Activated T-cell treated with anti-CD3 and anti-CD28 coated beads for 24 hours (primary cell): ENCODE results near the gene CDH8.
"Not testable (repeated sequence)": the region's sequence is repeated elsewhere in the genome, so short reads cannot be mapped to it uniquely, and the experiment has no call there.

Experiments
- DNase-seq: peaks from one replicate; pipeline ENCODE4 v3.0.0-alpha.2; 2020; ENCODE audit warnings: low read depth

The CDH8 gene

DNA sequence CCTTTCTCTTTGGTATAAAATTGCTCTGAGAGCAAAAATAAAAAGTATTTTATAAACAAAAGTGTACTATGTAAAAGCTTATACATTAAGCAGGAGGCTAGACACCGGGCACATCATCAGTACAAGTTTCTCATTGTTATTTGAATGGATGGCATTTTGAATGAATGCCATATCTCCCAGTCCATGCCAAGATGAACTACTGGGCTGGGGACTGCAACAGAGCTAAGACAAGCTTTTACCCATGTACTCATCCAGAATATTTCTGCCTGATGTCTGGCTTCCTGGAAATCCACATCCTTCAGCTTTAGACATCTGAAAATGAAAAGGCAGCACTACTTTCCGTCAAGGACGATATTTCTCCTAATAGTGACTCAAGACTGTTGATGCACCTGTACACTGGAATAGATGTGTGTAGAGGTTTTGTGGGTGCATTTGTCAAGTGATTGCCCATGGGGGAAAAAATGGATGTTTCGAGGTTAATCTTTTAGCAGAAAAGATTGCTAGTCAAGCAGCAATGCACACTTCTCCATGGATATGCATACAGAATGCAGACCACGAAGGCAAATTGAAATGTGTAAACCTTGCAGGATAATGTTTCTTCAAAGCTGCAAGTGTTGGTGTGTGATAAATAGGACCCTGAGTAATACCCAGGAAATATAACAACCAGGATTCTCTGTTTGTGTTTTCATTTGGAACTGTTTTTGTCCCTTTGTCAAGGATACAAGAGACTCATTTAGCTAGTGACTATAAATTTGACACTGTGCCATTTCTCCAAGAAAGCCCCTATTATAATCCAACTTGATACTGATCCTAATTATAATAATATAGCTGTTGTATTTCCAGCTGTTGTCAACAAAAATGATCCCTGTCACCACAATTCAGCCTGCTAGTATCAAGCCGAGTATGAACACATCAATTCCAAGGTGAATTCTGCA, 173.8 kb downstream of the CDH8 start:
- DNase-seq = no peak

- DNase-seq = no peak
Observed at GRCh38 chr16:61858988-61859387, 177.2 kb downstream of the CDH8 start.

- DNase-seq = no peak
Observed at GRCh38 chr16:61842666-61843065, 193.6 kb downstream of the CDH8 start.

- DNase-seq = no peak
Observed at GRCh38 chr16:61836804-61837393, 199.3 kb downstream of the CDH8 start.

- no peak for DNase-seq
Observed at GRCh38 chr16:61834082-61834481, 202.2 kb downstream of the CDH8 start.

DNA sequence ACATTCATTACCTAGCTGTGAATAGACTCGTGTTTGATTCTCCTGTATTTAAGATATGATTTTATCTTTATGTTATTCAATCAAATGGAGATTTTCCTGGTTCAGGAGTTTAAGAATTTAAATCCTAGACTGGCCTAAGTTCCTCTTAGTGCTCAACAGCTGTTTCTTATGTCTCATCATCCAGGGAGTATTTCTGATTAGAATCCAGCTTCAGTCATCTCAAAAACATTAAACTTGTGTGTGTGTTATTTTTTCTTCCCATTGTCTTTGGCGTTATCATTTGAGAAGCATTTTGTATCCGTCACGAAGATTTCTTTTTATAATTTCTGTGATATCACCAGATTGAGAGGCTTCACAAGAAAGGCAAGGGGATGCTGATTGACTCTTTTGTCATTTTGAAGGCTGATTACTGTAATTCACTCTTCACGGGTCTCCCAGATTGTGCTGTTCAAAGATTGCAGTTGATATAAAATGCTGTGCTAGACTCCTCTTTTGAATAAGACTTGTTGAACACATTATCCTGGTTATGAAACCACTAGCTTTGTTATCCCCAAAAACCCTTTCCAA, 204.8 kb downstream of the CDH8 start:
- DNase-seq = no peak

DNA sequence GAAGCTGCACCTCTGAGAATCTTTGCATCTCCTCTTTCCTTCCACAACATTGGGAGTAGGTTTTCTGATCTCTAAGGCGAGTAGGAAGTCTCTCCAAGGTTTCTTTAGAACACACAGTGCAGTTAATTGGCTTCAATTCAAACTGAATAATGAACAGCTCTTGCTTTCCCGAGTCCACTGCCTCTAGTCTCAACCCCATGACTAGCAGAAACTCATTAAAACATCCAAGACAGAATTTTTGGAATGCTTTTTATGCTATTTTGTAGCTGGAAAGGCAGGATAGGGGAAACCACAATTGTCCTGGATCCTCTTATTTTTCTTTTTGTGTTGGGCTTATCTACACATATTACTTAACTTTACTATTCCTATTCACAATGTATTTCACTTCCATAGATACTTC, 206.6 kb downstream of the CDH8 start:
- DNase-seq = no peak

GRCh38 chr16:61823326-61823725, 212.9 kb downstream of the CDH8 start:
- no peak for DNase-seq

DNA sequence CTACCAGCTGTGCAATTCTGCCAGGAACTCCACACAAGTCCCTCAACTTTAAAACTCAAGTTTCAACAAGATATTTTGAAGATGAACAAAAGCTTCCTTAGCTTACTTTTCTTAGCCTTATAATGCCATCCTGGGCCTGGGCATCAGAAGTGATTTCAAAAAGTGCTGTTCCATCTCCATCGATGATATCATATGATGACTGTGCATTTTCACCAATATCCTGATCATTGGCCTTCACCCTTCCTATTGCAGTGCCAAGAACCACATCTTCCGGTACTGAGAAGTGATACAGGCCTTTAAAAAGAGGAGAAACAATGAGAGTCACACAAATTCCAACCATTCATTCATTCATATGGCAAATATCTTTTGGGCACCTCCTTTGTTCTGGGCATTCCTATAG, 215.4 kb downstream of the CDH8 start:
- DNase-seq = no peak

DNA sequence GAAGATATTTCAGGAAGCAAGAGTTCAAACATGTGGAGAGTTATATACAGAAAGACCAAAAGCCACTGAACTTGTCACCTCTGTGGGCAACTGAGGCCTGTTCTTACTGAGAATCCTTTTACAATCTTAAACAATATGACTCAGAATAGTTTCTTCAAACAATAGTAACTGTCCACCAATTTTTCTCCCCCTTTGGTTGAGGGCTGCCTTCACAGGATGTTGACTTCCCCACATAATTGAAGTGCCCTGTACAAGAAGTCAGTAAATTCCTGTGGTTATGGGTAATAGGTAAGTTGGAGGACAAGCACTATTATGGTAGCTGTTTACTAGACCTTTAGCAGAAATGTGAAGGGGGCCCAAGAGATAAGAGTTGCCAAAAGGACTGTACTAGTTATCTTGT, 215.8 kb downstream of the CDH8 start:
- DNase-seq = no peak

GRCh38 chr16:61818850-61819249, 217.4 kb downstream of the CDH8 start:
- DNase-seq = no peak

DNA sequence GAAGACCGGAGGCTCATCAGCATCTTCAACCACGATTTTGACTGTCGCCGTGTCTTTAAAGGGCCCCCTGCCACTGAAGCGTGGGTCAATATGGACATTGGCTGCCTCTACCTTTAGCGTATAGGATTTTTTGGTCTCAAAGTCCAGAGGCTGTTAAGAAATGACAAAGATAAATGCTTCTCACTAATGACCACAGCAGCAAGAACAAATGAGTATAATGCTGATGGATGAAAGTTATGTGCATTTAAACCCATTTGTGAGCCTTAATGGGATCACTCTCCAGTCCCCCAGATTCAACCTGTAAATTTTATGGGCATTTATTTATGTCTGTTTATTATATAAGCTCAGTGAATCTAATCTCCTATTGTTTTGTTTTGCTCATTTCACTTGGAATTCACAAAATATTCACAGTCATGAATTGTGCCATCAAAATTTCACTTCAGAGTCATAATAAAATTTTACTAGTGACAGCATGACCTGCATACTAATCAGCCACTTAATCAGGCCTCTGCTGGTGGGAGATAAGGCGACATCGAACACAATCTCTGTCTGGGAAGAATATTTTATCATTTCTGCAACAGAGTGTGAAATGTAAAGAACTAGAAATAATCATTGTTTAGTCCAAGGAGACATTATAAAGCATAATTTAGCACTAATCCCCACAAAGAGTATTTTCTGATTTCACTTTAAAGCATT, 218.5 kb downstream of the CDH8 start:
- no peak for DNase-seq

DNA sequence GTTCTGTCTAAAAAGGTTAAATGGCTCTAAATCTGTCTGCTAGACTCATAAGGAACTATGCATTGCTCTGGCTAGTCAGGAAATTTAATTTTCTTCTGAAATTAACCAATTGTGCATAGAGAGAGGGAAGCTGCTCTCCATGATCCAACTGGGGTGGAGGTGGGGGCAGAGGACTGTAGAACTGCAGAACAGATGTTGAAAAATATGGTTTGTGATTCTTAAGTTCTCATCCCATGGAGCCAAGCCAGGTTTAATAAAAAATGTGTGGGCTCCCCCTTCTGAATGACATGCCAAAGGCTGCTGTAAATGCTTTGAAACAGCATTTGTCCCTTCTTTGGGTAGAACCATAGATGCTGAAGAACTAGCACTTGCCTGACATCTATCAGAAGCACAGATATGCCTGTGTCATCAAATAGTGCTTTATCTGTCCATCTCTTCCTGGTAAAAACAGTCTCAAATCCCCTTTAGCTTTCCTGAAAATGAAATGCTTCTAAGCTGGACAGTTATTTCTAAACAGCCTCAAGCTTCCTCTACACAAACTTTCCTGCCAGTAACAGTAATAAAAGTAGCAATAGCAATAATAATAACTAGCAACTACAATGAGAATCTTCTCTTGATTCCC, 221.4 kb downstream of the CDH8 start:
- DNase-seq = no peak

- DNase-seq = no peak
Observed at GRCh38 chr16:61813339-61813738, 222.9 kb downstream of the CDH8 start.

DNA sequence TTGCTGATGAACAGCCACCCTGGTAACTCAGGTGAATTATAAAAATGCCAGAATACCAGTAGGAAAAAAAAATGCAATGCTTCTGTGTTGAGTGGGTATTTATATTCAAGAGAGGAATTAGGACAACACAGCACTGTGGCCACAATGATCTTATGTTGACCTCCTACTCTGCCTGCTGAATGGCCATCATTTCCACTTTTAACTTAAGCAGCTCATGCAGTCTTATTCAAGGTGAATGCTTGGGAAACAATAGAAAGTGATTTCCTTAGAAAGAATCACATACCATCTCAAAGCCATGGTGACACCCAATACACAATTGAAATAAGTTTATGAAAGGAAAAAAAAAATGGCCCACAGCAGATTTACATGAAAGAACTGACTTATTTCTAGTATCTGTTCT, 224.0 kb downstream of the CDH8 start:
- DNase-seq = no peak

DNA sequence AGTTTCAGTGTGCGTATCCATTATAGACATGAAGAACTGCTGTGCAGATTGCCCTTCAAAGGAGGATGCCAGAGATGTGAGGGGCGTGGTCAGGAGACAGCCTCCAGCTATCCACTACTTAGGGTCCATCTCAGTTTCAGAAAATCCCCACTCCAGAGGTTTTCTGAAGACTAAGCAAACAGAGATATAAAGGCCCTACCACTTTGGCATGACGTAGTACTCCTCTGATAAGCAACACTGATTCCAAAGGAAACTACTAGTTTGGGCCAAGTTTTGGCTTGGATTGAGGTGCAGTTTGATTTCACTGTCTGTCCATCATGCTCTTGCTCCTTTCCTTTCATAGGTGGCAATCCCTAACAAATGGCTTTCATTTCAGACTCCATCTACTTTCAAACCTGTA, 228.7 kb downstream of the CDH8 start:
- no peak for DNase-seq

DNA sequence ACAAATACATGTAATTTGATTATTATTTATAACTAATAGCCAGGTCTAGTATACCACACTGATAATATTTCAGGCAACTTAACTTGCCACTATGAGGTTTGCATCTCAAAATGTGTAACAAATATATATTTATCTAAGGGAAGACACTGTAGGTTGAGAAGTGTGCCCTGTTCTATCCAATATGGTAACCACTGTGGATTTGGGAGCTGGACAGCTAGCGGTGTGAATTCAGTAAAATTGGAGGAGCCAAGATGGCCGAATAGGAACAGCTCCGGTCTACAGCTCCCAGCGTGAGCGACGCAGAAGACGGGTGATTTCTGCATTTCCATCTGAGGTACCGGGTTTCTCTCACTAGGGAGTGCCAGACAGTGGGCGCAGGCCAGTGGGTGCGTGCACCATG, 235.0 kb downstream of the CDH8 start:
- not testable (repeated sequence) for DNase-seq

- no peak for DNase-seq
Observed at GRCh38 chr16:61798741-61799140, 237.5 kb downstream of the CDH8 start.

DNA sequence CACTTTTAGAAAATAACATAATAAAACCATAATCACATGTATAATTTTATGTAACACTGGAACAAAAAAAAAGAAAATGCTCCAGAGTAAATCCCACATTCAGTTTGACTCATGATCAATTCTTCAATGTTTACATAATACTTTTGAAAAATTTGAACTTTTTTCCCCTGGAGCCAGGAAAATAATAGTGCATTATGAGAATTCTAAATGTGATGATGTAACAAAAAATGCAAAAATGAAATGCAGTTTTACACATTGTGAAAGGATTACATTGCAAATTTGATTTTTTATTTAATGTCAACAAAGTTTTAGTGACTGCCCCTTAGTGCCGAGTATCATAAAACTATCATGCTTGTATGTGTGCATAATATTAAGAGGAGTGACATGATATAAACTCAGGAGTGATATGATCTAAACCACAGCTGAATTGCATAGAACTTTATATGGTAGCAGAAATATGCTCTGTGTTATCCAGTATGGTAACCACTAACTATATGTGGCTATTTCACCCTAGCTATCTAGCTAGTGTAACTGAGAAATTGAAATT, 238.2 kb downstream of the CDH8 start:
- DNase-seq = no peak

DNA sequence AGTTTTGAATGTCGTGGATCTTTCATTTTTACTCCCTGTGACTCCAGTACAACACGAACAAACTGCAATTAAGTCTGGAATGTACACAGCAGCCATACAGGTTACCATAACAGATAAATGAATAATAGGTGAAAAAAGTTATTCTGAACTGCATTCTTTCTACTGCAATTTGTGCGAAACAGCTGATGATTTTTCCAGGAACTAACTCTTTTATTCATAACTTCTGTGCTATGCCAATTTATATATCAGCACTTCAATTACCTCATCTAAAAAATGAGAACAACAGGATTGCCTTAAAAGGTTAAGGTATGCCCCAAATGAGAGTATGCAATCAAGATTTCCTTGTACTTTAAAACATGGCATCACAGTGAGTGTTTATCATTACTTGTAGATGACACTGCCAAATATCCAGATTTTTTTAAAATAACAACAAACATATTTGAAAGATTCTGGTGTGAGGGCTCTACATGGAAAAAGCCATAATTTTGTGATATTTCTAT, 238.9 kb downstream of the CDH8 start:
- no peak for DNase-seq

DNA sequence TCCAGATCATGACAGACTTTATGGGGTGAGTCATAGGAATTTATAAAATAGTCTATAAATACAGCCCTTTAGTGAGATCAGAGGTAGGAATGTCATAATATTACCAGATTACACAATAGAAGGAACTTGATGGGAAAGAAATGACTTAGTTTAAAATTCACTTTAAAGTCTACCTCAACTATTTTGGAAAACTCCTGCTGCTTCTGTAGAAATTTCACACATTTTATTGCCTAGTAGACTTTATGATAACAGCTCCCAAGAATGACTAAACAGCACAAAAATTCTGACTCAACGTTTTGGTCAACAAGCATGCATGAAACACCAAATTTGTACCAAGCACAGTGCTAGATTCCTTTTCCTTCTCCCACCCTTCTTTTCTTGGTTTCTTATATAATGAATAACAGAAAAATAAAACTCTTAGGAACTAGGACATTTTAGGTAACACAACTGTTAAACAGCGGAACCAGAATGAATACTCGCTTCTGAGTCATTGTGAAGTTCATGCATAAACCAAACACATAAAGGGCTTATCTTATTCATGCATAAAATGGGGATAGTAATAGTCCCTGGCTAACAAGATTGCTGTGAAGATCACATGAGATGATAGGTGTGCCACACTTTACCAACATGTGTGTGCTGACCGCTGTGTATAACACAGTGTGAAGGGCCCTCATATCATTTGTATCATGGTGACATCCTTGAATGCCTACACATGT, 243.9 kb downstream of the CDH8 start:
- DNase-seq = no peak
